GM11168 (cell line): Measurements from ENCODE around the gene GAS6.
"Not testable (repeated sequence)": the region's sequence is repeated elsewhere in the genome, so short reads cannot be mapped to it uniquely, and the experiment has no call there.

Experiments
- in situ Hi-C: fragments of 300-500 bp; cut with MboI; formaldehyde crosslinking; loops from one replicate; pipeline ENCODE4 v1.12.0; 2022; ENCODE audit warnings: low sequenced_read_pairs; ENCODE audit not compliant: unreplicated experiment

The GAS6 gene

DNA sequence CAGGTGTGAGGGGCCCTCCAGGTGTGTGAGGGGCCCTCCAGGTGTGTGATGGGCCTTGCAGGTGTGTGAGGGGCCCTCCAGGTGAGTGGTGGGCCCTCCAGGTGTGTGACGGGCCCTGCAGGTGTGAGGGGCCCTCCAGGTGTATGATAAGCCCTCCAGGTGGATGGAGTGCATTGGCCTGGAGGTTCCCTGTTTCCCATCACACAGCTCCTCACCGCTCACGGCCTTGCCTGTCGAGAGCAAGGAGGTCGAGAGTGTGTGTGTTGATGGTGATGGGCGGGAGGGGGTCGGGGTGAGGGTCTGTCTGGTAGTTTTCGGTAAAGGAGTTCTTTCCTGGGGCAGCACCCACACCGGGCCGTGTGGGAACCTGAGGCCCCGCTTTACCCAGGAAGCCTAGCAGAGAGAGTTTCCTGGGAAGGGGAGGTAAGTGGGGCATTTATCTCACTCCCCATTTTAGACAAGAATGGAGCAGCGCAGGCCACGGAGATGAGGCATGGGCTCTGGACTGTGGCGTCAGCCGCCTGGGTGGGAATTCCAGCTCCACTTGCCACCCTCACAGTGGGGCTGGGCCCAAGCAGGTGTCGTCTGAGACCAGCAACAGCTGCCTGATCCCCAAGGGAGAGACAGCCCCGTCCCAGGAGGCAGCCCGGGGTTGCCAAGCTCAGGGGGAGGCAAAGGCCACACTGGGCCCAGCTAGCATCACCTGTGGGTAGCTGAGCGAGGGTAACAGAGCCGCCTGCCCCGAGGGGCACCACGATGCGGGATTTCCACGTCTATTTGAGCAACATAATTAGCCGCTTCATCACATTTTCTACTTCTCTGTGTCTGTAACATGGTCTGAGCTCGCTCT lies 10.9 kb upstream of the GAS6 start:
- in situ Hi-C loops, result no loop called here

DNA sequence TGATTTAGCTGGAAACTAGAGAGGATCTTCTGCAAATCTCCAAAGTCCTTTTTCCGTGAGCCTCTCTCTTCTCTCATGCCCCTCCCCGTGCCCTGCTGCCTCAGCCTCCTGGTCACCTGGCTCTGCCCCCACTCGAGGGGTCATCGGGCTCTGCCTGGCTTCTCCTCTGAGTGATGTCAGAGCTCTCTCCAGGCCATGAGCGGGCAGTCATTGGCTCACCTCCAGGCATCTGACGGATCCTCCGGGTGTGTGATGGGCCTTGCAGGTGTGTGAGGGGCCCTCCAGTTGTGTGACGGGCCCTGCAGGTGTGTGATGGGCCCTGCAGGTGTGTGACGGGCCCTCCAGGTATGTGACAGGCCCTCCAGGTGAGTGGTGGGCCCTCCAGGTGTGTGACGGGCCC lies 10.3 kb upstream of the GAS6 start:
- in situ Hi-C loops, result no loop called here

DNA sequence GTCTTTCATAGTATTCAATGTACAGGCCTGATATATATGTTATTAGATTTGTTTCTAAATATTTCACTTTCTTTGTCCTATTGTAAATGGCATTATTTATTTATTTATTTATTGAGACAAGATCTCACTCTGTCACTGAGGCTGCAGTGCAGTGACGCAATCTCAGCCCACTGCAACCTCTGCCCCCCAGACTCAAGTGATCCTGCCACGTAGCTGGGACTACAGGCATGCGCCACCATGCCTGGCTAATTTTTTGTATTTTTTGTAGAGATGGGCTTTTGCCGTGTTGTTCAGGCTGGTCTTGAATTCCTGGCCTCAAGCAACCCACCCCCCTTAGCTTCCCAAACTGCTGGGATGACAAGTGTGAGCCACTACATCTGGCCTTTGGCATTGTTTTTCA lies 5.4 kb upstream of the GAS6 start:
- in situ Hi-C loops, result no loop called here

DNA sequence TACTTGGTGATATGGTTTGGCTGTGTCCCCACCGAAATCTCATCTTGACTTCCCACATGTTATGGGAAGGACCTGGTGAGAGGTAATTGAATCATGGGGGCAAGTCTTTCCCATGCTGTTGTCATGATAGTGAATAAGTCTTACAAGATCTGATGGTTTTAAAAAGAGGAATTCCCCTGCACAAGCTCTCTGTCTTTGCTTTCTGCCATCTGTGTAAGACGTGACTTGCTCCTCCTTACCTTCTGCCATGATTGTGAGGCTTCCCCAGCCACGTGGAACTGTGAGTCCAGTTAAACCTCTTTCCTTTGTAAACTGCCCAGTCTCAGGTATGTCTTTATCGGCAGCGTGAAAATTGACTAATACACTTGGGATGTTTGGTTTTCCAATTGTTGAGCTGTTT lies 4.0 kb upstream of the GAS6 start:
- in situ Hi-C loops, result not testable (repeated sequence)

DNA sequence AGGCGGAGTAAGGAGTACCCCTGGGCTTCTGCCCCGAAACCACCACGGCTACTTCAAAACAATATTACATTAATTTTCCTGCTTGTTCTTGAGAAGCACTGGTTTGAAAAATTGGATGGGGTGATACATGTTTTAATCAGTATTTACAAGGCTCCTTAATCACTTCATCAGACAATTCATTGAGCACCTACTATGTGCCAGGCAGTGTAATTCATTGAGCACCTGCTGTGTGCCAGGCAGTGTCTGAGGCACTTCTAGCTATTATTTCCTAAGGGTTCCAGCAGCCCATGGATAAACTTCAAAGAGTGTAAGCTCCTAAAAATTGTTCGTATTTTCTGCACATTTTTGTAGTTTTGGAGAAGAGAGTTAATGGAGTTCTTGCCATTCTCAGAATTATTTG lies 1.6 kb upstream of the GAS6 start:
- in situ Hi-C loops, result no loop called here

DNA sequence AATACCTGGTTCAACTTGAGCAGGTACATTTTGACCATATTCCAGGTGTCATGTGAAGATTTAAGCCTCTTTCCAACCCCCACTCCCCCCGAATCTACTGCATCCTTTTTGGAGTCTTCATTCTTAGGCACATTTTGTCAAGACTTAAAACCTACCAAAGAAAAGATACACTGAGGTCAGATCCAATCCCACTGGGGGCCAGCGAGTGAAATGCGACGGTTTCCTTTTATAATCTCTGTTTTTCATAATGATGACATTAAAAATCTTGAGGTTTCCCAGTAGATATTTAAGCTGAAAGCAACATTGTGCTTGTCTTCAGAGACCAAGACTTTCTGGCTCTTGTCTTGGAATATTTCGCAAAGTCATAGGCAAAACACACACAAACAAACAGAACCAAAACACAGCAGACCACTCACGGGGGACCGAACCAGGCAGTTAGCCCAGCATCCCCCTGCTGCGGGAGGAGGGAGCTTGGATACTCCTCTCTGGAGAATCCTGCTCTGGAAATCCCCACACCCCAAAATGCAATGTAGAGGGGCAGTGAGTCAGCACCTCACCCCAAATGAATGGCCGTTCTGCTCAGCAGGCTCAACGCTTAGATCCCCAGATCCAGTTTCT lies 506 bp upstream of the GAS6 start:
- in situ Hi-C loops, result no loop called here

DNA sequence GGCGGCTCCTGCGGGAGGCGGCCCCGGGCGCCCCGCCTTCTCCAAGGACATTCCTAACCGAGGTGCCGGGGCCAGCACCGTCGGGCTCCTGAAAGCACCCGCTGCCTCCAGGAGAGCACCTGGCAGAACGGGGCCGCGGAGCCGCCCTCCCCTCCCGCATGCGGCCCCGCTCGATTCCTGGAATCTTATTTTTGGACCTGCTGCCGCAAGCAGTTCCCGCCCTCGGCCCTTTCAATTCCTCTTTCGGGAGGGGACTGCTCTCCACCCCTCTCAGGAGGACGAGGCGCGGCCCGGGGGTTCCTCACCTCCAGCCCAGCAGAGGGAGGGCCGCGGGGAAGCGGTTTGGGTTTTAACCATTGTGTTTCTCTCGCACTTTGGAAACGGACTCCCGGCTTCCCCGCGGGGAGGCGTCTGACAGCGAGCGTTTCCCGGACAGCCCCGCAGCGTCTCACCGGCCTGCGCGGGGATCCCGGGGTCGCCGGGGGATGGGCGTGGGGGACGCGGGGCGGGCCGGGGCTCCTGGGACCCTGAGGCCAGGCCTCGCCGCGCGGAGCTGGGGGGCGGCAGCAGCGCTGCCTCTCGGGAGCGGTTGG lies 849 bp downstream of the GAS6 start:
- in situ Hi-C loops, result no loop called here

DNA sequence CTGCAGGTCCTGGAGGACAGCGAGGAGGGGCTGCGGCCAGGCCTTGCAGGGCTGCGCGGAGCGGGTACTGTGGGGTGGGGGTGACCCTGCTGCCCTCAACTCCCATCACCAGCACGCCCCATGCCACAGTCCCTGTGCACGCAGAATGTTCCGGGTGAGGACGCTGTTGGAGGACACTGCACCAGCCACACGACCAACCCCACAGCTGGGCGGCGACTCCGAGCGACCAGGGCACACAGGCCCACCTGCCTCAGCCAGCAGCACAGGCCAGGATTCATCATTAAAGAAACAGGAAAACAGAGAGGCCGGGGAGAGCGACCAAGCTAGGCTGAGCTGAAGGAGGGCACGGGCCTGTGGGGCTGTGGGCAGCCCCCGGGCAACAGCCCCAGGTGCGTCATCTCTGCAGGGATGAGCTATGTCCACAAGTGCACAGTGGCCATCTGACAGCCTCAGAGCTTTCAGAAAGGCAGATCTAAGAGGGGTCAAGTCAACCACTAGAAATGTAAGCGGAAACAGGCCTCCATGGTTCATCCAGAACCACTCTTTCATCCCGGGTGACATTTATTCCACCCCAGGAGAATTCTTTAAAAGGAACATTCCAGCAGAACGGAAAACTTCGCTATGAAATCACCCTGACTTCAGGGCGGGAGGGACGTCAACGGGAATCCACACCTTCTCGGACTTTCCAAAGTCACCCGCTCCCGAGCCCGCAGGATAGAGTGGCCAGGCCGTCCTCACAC lies 1.5 kb downstream of the GAS6 start:
- in situ Hi-C loops, result no loop called here

DNA sequence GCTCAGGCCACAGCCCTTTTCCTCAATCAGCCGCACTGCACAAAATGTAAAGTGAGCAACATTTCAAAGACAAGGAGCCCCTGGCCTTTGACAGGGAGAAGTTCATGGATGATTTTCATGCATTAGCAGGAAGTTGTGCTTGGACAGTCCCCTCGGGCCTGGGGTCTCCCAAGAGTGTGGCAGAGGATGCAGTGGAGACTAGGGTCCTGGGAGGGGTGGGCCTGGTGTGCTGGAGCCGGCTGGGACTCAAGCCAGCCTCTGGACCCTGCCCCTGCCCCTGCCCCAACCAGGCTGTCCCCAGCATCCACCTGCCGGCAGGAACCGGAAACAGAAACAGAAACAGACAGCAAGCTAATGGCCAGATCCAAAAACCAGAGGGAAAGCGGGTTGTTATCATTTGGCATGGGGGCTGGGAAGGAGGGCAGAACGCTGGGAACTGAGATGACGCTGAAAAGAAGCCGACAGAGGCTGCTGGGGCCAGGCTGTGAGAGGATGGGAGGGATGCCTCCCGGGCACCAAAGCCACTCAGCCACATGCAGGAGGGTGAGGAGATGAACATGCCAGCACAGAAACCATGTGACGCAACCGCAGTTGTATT lies 2.3 kb downstream of the GAS6 start:
- in situ Hi-C loops, result no loop called here

DNA sequence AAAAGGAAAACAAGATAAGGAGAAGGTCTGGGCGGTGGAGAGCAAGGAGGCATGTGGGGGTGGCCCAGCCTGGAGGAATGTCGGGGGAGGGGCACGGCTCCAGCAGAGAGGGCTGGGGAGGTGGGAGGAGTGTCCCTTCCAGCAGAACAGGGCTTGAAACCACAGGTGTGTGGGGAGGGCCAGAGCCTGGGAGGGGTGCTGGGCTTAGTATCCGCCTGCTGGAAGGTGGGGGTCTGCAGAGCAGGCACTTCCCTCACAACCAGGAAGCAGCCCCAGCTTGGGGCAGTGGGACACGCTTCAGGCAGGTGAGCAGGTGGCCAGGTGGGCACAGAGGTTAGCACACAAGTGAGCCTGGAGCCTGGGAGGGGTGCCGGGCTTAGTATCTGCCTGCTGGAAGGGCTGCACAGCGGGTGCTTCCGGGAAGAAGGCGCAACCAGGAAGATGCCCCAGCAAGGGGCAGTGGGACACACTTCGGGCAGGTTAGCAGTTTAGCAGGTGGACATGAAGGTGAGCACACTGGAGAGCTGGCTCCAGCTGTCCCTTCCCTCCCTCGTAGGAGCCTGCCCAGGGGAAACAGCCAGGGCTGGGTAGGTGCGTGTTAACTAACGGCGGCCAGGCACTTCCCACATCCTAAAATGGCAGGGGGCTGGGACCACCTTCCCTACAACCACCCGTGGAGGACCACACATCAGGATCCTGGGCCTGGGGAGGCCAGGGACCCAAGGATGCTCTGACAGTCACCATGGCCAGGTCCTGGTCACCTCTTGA lies 3.0 kb downstream of the GAS6 start:
- in situ Hi-C loops, result no loop called here

DNA sequence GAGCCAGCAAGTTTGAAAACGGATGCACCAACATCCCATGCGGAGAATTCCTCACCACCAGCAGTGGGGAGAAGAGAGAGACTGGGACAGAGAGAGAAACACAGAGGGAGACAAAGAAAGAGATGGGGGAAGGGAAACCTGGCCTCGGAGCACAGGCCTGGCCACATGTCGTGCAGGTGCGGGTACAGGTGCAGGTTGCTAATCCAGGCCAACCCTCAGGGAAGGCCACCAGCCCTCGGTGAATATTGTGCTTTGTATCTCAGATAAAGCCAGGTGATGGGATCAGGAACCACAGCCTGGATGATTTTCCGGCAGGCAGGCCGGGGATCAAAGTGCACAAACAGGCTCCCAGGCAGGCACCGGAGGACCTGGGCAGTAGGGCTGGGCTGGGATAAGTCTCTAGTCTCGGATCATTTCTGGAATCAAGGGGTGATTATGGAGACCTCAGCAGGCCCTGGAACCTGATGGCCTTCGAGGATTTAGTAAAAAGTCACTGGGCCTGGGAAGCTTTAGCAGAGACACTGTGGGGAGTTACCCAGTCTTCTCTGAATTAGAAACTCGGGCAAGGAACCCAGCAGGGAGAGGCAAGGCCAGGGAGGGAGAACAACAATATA lies 3.7 kb downstream of the GAS6 start:
- in situ Hi-C loops, result no loop called here

DNA sequence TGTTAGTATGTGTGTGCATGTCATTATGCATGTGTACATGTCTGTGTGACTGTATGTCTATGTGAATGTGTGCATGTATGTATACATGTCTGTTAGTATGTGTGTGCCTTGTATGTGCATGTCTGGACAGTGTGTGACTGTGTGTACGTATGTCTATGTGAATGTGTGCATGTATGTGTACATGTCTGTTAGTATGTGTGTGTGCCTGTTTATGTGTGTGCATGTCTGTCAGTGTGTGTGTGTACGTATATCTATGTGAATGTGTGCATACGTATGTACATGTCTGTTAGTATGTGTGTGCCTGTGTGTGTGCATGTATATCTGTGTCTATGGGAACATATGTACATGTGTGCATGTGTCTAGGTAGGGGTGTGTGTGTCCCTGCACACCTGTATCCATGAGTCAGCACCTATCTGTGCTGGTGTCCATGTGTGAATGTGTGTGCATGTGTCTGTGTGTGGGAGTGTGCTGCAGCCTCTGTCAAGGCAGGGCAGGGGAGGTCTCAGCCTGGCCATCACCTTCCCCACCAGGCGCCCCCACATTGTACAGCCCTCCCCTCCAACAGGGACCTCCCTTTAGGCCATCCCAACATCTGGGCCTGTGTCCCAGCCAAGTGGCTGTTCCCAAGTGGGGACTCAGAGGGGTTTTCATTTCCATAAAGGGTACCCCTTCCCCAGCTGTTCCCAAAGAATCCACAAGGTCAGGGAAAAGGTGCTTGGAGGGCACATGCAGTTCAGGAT lies 4.4 kb downstream of the GAS6 start:
- in situ Hi-C loops, result no loop called here

DNA sequence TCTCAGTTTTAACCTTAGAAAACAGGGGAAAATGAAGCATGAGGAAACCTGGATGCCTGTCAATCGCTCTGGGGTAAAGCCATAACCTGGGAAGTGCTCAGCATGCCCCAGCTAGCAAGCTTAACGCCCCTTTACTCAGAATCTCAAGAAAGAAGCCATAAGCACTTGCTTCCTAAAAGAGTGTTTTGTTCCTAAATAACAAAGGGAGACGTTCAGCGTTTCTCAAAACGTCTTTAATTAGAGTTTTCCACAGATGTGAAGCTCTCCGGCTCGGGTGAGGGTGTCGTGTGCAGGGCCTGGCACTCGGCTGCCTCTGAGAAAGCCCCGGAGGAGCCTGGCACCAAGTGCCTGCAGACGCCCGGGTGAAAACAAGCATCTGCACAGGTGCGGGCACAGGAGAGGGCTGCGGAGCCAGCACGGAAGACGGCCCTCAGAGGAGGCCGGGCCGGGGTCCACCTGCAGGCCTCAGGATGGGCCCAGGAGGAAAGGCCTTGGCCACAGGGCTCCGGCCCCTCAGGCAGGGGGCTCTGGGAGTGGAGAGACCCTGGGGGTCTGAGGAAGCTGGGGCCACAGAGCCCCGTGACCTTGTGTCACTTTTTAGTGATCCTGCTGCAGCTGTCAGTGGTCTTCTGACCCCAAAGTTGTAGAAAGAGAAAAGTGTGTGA lies 6.2 kb downstream of the GAS6 start:
- in situ Hi-C loops, result no loop called here

DNA sequence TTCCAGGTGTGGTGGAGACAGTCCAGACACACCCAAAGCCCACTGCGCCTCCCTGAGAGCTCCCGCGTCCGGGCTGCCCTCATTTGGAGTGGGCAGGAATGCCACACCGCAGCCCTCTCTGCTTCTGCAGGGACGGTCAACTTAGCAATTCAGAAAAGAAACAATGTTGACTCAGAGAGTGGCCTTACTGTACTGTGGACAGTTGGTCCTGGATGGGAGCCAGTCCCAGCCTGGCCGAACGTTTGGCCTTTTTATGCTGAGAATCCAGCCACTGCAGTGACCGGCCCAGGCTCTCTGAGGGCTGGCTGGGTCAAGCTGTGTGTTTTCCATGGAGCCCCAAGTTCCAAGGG lies 7.2 kb downstream of the GAS6 start:
- in situ Hi-C loops, result no loop called here

DNA sequence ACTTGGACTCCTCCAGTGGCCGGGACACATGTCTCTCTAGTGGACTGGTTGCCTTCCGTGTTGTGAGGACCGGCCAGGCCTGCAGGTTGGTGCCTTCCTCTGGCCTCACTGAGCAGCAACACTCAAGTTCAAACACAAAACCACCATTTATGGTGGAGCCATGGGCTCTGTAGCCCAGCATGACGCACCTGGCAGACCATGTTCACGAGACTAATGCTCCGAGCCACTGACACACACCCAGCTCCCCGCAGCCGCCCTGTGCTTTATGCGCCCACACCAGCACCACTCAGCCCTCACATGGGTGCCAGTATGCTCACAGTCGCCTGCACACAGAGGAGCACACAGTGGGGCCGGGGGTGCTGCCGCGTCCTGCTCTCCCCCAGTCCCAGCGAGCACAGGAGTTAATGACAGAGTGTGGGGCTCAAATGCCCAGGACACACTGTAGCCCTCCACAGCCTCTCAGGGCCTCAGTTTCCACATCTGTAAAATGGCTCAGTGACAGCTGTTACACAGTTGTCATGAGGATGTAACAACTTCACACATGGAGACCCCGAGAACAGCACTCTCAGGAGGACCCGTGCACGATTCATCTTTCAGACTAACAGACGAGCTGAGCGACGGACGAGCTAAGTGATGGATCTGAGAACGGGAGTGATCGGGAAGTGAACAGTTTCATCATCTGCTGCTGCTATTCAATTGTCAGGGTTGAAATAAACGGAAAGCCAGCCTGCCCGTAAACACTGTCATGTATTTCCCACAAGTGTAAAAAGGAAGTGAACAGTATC lies 7.8 kb downstream of the GAS6 start:
- in situ Hi-C loops, result no loop called here

DNA sequence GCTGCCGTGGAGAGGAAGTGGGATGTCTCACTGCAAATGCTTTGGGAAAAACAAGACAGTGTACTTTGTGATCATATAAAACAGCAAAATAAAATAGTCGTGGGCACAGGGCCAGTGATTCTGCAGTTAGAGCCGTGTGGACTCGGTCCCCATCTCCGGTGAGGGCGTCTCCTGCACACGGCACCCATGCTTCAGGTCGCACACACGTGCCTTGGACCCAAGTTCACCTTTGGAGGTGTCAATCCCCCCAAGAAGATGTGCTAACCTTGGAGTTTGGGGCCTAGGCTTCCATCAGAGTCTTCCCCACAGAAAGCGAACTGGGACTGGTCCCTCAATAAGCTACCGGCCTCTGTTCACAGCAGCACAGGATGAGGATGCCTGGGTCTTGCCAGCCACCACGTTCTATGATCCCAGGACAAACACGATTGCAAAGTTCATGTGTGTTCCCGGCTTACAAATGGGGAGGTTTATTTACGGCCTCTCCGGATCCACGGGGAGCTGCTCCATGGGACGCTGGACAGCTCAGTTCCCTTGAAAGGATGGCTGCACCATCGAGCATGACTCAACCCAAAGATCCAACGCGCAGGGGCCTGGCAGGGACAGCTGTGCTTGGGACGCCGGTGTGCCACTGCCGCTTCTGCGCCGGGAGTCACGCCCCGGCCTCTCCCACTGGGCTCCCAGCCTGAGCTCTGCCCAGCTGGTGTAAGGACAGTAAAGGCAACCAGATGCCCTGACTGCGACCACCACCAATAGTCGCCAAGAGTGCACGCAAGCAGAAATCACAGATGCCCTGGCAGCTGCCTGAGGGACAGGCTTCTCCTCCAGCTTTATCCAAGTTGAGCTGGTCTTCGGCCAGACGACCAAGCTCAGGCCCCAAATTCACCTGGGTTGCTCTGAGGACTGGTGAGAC lies 8.6 kb downstream of the GAS6 start:
- in situ Hi-C loops, result no loop called here
